Smooth muscle cell (in vitro differentiated cells): Measurements from ENCODE around the gene TBCK. TPM values are rescaled to one million over a fixed set of nuclear protein-coding genes. Genes with fewer than 3 reads are reported as not detected.
"Not testable (repeated sequence)": the region's sequence is repeated elsewhere in the genome, so short reads cannot be mapped to it uniquely, and the experiment has no call there.

Experiments
- DNase-seq: peaks from one replicate; lab custom pipeline; 2025; ENCODE audit not compliant: unreplicated experiment; lab: John Stamatoyannopoulos, UW
- H2AFZ ChIP-seq: fragments of 200-600 bp; sonication (generic); 2 replicates; pipeline ENCODE4 v1.6.0; 2016; ENCODE audit warnings: antibody characterized with exemption, low read depth, mild to moderate bottlenecking
- H3F3A ChIP-seq: fragments of 200-600 bp; sonication (generic); 2 replicates; pipeline ENCODE4 v1.6.0; 2017; ENCODE audit warnings: antibody characterized with exemption, low read depth
- H3K27ac ChIP-seq: fragments of 200-600 bp; sonication (generic); 2 replicates; pipeline ENCODE4 v1.5.1; 2016; ENCODE audit warnings: low read depth, mild to moderate bottlenecking
- H3K27me3 ChIP-seq: fragments of 200-600 bp; sonication (generic); 2 replicates; pipeline ENCODE4 v1.6.1; 2016; ENCODE audit warnings: low read depth, mild to moderate bottlenecking
- H3K36me3 ChIP-seq: fragments of 200-600 bp; sonication (generic); 2 replicates; pipeline ENCODE4 v1.5.1; 2016; ENCODE audit warnings: low read depth
- H3K4me1 ChIP-seq: fragments of 200-600 bp; sonication (generic); 2 replicates; pipeline ENCODE4 v1.5.1; 2016; ENCODE audit warnings: low read depth
- H3K4me2 ChIP-seq: fragments of 200-600 bp; sonication (generic); 2 replicates; pipeline ENCODE4 v1.6.0; 2016; ENCODE audit warnings: mild to moderate bottlenecking
- H3K4me3 ChIP-seq: fragments of 200-600 bp; sonication (generic); 2 replicates; pipeline ENCODE4 v1.5.1; 2016; ENCODE audit warnings: mild to moderate bottlenecking
- H3K79me2 ChIP-seq: fragments of 200-600 bp; sonication (generic); 2 replicates; pipeline ENCODE4 v1.6.0; 2016; ENCODE audit warnings: low read depth, mild to moderate bottlenecking
- H3K9ac ChIP-seq: fragments of 200-600 bp; sonication (generic); 2 replicates; pipeline ENCODE4 v1.6.0; 2016; ENCODE audit warnings: low read depth
- H3K9me3 ChIP-seq: fragments of 200-600 bp; sonication (generic); replicated peaks from 2 replicates; pipeline ENCODE4 v1.5.1; 2016; ENCODE audit warnings: low read depth
- H4K20me1 ChIP-seq: fragments of 200-600 bp; sonication (generic); 2 replicates; pipeline ENCODE4 v1.6.0; 2016; ENCODE audit warnings: low read depth
- CTCF ChIP-seq: fragments of 200-600 bp; sonication (generic); IDR thresholded peaks from 2 replicates; pipeline ENCODE4 v1.5.1; 2017; ENCODE audit warnings: borderline replicate concordance, mild to moderate bottlenecking, antibody characterized with exemption; ENCODE audit not compliant: insufficient read depth, poor library complexity, severe bottlenecking
- WGBS: methylation state at CpG from one replicate; pipeline ENCODE4 v1.1.7; 2016; ENCODE audit warnings: low lambda C conversion rate; 5-methylcytosine and 5-hydroxymethylcytosine counted together
- polyA plus RNA-seq: library from polyadenylated mRNA; unstranded; fragments of >200 nt; fragmentation: Nextera tagmentation; extraction: Ambion mirVana; gene quantifications from 2 replicates; pipeline ENCODE4 v1.2.1, GENCODE V29; 2016
- total RNA-seq: library from RNA; depleted of rRNA; stranded (reverse); fragments of >200 nt; gene quantifications from 2 replicates; pipeline ENCODE4 v1.2.3, GENCODE V29; 2014

TBCK gene
- total and polyA plus RNA-seq, 2 experiments from 2014 or later, result 10.0 to 28.1 TPM

DNA sequence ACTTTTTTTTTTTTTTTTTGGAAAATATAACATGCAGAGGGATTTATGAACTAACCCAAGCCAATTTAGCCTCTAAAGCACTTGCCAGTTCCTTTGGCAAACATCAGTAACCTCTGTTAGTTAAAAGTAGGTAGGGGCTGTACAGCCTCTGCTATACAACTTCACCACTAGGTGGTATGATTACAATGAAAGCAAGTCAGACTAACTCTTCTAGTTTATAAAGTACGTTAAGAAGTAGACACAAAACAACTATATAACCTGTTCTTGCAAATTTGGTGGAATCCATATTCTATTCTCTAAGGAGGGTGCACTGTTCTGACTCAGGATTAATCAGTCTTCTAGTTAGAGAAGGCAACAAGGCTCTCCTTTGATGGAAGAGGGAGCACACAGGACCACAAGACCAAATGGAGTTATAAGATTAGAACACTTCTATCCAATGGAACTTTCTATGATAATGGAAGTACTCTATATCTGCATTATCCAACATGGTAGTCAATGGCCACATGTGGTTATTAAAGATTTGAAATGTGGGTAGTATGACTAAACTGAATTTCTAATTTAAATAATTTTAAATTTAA, 13.1 kb upstream of the TBCK start:
- peak; percentile 71 for TF ChIP-seq CTCF
- Histone ChIP-seq H3K4me2 (no peak overlapping the region), H3K4me3 (no peak overlapping the region), H3K4me1 (no peaks in the 10 kb centered on the region), H2AFZ (no peak overlapping the region), H3K9me3 (no peaks in the 10 kb centered on the region), H3K9ac (no peak overlapping the region), H3K79me2 (peaks cover 11% of the 10 kb centered on the region), H3K27me3 (no peaks in the 10 kb centered on the region), H3K36me3 (peaks cover 32% of the 10 kb centered on the region), H3K27ac (no peak overlapping the region), H4K20me1 (peaks cover 8% of the 10 kb centered on the region), H3F3A (no peaks in the 10 kb centered on the region)
- 50% methylated on average over 1 of the region's 1 CpG for WGBS
- no peak for DNase-seq

GRCh38 chr4:106325800-106326199, 9.8 kb upstream of the TBCK start:
- Histone ChIP-seq H3K4me2 (no peak overlapping the region), H3F3A (no peaks in the 10 kb centered on the region), H3K36me3 (peaks cover 18% of the 10 kb centered on the region), H4K20me1 (peaks cover 19% of the 10 kb centered on the region), H3K9me3 (no peaks in the 10 kb centered on the region), H3K79me2 (peaks cover 30% of the 10 kb centered on the region), H2AFZ (no peak overlapping the region), H3K9ac (no peak overlapping the region), H3K27ac (no peak overlapping the region), H3K4me1 (no peaks in the 10 kb centered on the region), H3K27me3 (no peaks in the 10 kb centered on the region), H3K4me3 (no peak overlapping the region)
- no peak for TF ChIP-seq CTCF
- no peak for DNase-seq

GRCh38 chr4:106323119-106323518, 7.1 kb upstream of the TBCK start:
- TF ChIP-seq CTCF, result no peak
- peaks cover 56% of the 10 kb centered on the region for H3K79me2 ChIP-seq

GRCh38 chr4:106321814-106322213, 5.8 kb upstream of the TBCK start:
- 59% methylated on average over 6 of the region's 6 CpGs for WGBS
- not testable (repeated sequence) for H3K27ac ChIP-seq, H3K4me2 ChIP-seq, DNase-seq, H3K9ac ChIP-seq, H3K4me3 ChIP-seq, H3K9me3 ChIP-seq, H3F3A ChIP-seq, H3K27me3 ChIP-seq, H3K36me3 ChIP-seq, H2AFZ ChIP-seq
- peaks cover 15% of the 10 kb centered on the region for H4K20me1 ChIP-seq
- H3K4me1 ChIP-seq, result peaks cover 13% of the 10 kb centered on the region
- peaks cover 69% of the 10 kb centered on the region for H3K79me2 ChIP-seq

More at GRCh38 chr4:106323119-106323518, 7.1 kb upstream of the TBCK start:
- Histone ChIP-seq H3K27ac (no peak overlapping the region), H3K4me3 (no peak overlapping the region), H2AFZ (no peak overlapping the region), H4K20me1 (peaks cover 15% of the 10 kb centered on the region), H3K9me3 (no peaks in the 10 kb centered on the region), H3K4me1 (peaks cover 1% of the 10 kb centered on the region), H3F3A (no peaks in the 10 kb centered on the region), H3K36me3 (peaks cover 12% of the 10 kb centered on the region), H3K4me2 (no peak overlapping the region), H3K9ac (no peak overlapping the region), H3K27me3 (no peaks in the 10 kb centered on the region)
- no peak for DNase-seq

- H2AFZ ChIP-seq, H3K27me3 ChIP-seq, H3K9ac ChIP-seq, H3K4me3 ChIP-seq, H3K9me3 ChIP-seq, H3K4me2 ChIP-seq, H3K36me3 ChIP-seq, H3F3A ChIP-seq, H3K27ac ChIP-seq, DNase-seq: not testable (repeated sequence)
- Histone ChIP-seq H3K4me1 (peaks cover 13% of the 10 kb centered on the region), H3K79me2 (peaks cover 73% of the 10 kb centered on the region), H4K20me1 (peaks cover 15% of the 10 kb centered on the region)
- WGBS, result 99% methylated on average over 30 of the region's 34 CpGs
These were observed 5.2 kb upstream of the TBCK start for GRCh38 chr4:106321168-106321567.
